ENCODE results near the gene IDUA. TPM values are rescaled to one million over a fixed set of nuclear protein-coding genes. Genes with fewer than 3 reads are reported as not detected.

Gene IDUA
- total RNA-seq, 1 donor, result 21.7 TPM

- DNase-seq (ENCODE audit: low read depth), result peak; percentile 63
- TF ChIP-seq CTCF (IDR thresholded peaks at IDR 0.05; ENCODE audit: insufficient read depth, low read length), result no peak
- no peak overlapping the region for H3K4me3 ChIP-seq (ENCODE audit: low read depth, low read length)
These were observed 52.9 kb downstream of the IDUA start for GRCh38 chr4:1039493-1040343.

GRCh38 chr4:1040344-1041146 lies 53.7 kb downstream of the IDUA start:
- no peak overlapping the region for H3K4me3 ChIP-seq (ENCODE audit: low read depth, low read length)
- DNase-seq (ENCODE audit: low read depth), result no peak
- TF ChIP-seq CTCF (IDR thresholded peaks at IDR 0.05; ENCODE audit: insufficient read depth, low read length), result no peak

GRCh38 chr4:1041147-1041935 lies 54.5 kb downstream of the IDUA start:
- H3K4me3 ChIP-seq (ENCODE audit: low read depth, low read length), result no peak overlapping the region
- DNase-seq (ENCODE audit: low read depth), result peak; percentile 91

GRCh38 chr4:1041936-1042330 lies 55.1 kb downstream of the IDUA start:
- no peak for TF ChIP-seq CTCF (IDR thresholded peaks at IDR 0.05; ENCODE audit: insufficient read depth, low read length)
- no peak for DNase-seq (ENCODE audit: low read depth)
- no peak overlapping the region for H3K4me3 ChIP-seq (ENCODE audit: low read depth, low read length)

More at GRCh38 chr4:1041147-1041935, 54.5 kb downstream of the IDUA start:
- TF ChIP-seq CTCF (IDR thresholded peaks at IDR 0.05; ENCODE audit: insufficient read depth, low read length), result no peak

GRCh38 chr4:1042352-1043055 lies 55.7 kb downstream of the IDUA start:
- TF ChIP-seq CTCF (IDR thresholded peaks at IDR 0.05; ENCODE audit: insufficient read depth, low read length), result no peak
- H3K4me3 ChIP-seq (ENCODE audit: low read depth, low read length), result no peak overlapping the region
- DNase-seq (ENCODE audit: low read depth), result no peak

- no peak for DNase-seq (ENCODE audit: low read depth)
- H3K4me3 ChIP-seq (ENCODE audit: low read depth, low read length), result no peak overlapping the region
- TF ChIP-seq CTCF (IDR thresholded peaks at IDR 0.05; ENCODE audit: insufficient read depth, low read length), result no peak
These were observed 56.3 kb downstream of the IDUA start for GRCh38 chr4:1043162-1043561.

Measured in fibroblast of the aortic adventitia (primary cell).